HG03432 (cell line): ENCODE data around the gene ITGA2.

Experiments used
- ATAC-seq: cut with Tn5 transposase; IDR thresholded peaks from one replicate; pipeline ENCODE4 v1.9.1; 2021; ENCODE audit warnings: mild to moderate bottlenecking, moderate library complexity; ENCODE audit not compliant: unreplicated experiment

Gene ITGA2

DNA sequence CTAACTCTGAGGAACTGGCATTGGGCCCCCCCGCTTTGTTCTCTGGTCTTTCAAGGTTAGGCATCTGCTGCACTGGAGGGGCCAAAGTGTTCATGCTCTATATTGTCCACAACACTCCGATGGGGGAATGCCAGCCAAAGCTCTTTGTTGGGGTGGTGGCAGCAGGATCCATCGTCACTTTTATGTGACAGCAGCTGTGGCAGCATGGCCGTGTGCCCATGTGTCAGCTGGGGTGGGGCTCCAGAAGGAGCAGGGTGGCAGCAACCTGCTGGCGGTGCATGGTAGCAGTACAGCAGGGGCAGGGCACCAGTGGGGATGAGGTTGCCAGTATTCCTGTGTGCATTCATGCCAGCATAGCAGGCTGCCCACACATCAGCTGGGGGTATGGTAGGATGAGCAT, 28.2 kb downstream of the ITGA2 start:
- ATAC-seq = no peak

DNA sequence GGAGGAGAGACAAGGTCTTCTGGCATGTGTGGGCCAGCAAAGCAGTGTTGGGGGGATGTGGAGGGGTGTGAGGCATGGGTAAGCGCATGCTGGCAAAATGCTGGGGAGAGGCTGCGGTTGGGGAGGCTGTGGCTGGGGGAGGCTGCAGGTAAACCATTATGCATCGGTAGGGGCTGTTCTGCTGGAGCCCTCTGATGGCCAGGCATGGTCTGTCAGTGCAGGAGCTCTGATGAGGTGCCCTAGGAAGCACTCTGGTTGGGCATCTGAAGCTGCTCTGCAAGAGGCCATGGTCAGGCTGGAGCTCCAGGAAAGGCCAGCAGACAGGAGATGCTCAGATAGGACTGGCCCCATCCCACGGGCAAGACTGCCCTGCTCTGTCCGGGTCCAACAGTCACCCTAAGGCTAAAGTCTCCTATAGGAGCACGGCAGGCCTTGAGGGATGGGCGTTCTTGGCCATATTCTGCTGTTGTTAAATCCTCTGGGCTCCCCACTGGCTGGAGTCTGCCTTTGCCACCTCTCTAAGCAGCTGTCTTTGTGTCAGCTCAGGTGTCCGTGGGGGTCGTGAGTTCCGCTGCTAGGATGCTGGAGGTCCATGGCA, 28.7 kb downstream of the ITGA2 start:
- ATAC-seq = no peak

DNA sequence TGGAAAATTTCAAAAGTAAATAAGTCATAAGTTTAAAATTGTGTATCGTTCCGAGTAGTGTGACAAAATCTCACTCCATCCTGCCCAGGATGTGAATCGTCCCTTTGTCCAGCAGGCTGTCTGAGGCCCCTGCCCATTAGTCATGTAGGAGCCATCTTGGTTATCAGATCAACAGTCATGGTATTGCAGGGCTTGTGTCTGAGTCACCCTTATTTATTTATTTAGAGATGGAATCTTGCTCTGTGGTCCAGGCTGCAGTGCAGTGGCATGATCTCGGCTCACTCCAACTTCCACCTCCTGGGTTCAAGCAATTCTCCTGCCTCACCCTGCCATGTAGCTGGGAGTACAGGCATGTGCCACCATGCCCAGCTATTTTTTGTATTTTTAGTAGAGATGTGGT, 30.2 kb downstream of the ITGA2 start:
- no peak for ATAC-seq

DNA sequence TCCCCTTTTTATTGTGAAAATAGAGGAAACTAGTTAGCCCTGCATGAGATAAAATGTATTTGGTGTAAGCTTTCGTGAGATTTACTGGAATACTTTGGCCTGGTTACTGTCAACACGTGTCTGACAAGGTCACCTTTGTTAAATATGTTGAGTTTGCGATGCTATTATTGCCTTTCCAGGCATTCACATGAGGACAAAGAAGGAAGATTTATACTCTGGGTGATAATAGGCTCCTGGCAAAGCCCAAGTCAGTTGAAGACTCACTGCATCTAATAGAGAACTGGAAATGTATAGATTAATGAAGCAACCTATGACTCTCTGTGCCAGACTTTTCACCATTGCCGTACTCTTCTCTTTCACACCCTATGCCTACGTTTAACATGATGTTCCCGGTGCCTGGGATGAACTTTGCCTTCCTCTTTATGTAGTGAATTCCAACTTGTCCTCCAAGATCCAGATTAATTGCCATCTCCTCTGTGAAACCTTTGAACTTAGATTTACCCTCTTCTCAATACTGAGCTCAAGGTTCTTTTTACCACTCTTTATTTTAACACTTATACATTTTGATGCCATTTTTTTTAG, 33.9 kb downstream of the ITGA2 start:
- ATAC-seq = no peak

DNA sequence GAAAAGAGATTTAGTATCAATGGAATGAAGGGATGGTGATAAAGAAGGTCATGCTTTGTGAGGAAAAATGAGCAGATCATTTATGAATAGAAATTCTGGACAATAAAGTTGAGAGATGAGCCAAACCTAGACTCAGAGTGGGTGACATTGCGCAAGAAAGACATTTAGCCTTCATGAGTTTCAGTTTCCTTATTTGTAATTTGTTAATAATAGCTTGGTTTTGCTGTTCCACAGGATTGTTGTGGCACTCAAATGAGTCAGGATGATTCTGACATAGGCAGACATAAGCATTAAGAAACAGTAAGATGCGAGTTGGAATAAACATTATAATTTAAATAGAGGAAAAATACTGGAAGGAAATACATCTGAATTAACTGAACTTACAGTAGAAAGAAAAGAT, 34.8 kb downstream of the ITGA2 start:
- ATAC-seq = peak; percentile 98

DNA sequence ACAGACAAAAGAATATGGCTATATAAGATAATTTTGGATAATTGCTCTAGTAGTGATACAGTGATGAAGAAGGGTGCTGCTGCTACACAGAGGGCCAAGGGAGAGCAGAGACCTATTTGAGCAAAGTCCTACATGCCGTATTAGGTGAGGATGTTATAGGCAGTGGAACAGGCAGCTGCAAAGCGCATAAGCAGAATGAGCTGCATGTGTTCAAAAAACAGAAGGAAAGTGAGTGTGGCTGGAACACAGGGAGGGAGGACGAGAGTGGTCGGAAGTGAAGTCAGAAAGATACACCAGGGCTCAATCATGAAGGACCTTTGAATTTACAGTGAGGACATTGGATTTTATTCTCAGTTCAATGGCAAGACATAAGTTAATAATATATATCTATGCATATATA, 35.4 kb downstream of the ITGA2 start:
- ATAC-seq = no peak

DNA sequence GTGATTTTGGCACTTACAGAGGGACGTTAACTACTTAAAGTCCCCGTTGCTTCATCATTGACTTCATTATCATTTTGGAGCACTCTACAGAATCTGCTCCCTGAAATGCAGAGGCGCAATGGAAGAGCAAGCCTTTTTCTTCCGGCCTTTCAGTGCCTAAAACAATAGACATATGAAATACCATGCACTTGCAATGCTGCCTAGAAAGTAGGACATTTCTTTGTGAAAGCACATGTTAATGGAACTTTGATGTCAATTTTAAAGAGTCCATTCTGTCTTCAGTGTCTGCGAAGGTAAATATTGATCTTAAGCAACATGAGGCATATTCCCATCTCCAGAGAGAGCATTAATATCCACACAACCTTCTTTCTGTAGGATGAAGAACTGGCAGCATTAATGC, 36.3 kb downstream of the ITGA2 start:
- ATAC-seq = no peak

DNA sequence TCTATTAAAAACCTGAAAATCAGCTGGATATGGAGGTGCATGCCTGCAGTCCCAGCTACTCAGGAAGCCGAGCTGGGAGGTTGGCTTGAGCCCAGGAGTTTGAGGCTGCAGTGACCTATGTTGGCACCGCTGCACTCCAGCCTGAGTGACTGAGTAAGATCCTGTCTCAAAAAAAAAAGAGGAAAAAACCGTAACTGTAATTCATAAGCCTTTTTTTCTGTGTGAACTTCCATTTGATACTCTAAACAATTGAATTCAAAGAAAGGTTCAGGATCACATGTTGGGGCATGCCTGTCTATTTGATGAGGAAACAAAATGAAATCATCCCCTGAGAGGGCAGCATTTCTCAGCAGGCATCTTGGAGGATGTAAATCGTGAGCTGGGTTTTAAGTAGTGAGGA, 38.8 kb downstream of the ITGA2 start:
- ATAC-seq = no peak

DNA sequence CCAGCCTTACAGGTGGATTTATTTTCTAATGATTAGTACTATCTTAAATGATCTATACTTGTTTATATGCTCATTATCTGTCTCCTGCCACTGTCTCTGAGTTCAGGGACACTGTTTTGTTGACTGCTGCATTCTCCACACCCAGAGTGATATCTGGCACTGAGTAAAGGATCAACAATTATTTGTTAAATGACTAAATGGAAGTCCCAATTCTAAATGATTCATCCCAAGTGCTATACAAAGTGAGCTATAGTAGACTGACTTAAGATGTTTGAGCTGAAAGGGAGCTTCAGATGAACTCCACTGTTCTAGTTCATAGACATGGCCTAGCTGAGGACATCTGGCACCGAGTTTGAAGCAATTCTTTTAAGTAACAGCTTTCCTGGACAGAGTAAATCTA, 40.5 kb downstream of the ITGA2 start:
- no peak for ATAC-seq

DNA sequence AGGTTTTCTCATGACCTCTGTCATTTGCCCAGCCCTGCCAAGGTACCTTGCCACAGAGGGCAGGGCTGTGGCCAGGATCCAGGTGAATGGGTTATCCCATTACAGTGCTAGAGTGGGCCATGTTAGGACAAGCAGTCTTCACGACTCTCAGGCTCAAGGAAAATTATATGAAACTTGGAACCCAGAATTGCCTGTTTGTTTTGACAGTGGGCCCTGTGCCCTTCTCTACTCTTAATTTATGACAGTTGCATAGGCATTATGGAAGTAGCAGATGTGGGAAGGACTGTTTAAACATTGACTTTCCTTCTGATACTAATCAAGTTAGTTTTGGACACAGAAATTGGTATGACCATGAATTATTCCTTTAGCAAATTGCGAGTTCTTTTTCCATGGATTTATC, 41.7 kb downstream of the ITGA2 start:
- no peak for ATAC-seq

DNA sequence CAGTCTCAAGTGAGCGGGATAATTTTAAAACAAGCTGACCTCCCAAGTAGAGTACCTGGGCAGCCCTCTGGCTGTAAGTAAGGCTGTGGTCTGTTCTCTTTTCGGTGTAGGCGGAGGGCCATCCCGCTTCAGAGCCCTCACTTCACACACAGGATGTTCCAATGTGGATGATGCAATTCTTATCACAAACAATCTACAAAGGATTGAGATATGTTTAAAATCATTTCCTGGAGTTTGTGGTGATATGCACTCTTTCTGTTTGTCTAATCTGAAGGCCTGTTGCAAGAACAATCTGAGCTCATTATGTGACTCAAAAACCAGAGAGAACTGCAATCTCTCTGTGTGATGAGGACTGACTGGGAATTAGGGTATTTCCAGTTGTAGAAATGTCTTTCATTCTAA, 42.5 kb downstream of the ITGA2 start:
- ATAC-seq = no peak

DNA sequence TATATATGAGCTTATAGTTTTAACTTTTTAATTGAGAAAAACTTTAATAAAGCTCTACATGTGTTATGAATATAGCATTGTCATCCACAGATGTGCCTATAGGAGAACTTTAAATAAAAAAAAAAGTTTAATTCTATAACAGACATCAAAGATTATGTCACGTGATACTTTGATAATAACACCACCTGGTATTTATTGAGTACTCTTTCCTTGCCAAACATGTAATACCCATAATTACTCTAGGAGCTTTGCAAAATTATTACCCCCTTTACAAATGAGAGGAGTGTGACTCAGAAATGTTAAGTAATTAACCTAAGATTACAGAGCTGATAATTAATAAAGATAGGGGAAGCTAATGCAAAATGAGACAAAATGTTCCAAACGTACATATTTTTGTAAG, 43.0 kb downstream of the ITGA2 start:
- ATAC-seq = no peak

DNA sequence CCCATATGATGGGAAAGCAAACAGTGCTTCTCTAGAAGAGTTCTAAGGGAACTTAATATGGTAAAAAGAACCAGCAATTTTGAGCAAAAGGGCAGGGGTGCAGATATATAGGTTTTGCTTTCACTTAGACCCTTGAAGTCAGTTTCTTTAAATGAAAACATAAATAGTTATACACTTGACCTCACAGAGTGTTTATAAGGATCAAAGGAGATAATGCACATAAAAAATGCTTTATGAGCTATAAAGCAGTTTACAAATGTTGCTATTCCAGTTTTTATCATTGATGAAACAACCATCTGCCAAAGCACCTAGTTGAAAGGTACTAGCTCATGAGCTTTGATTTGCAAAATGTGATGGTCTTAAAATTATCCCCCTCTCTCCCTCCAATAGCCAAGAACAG, 45.7 kb downstream of the ITGA2 start:
- ATAC-seq = no peak

DNA sequence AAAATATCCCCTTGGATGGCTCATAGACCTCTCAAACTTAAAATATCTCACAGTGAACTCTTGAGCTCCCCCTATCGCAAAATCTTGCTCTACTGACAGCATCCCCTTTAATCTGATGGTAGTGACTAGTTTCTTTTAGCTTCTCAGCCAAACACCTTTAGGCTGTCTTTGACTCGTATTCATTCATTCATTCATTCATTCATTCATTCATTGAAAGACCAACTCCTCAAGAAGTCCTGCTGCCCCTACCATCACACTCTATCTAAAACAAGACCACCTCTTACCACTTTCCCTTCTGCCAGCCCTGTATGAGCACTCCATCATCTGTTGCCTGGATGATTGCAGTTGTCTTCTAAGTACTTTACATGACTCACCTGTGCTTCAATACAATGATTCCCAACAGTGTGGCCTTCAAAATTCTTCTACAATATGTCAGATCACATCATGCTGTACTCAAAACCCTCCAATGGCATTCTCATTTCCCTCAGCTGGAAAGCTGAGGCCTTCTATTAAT, 46.8 kb downstream of the ITGA2 start:
- ATAC-seq = peak; percentile 52

DNA sequence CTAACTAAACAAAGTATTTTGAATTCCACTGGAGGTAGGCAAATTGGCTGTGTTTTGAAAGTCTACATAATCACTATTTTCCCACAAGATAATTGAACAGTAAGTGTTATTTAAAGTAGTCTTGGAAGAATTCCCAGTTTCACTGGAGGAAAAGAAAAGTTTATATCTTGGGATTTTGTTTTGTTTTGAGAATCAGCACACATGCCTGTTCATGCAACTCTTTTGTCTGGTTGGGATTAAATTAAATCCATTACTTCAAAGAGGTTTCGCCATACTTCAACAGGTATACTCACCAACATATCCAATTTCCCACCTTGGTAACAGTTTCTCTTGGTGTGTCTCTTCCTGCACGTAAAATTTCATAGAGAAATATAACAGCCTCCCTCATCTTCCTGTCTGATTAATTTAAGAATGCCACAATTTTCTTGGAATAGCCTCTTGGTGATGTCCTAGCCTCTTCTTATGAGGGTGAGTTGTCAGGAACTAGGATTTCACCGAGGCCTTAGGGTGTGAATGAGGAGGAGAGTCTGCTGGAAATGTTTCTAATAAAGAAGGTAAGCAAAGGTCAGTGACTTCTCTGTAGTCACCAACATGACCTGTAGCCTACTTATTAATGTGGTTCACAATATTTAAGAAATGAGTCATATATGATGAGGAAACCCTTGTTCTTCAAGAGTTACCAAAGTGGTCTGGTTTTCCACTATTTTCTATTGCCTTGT, 48.1 kb downstream of the ITGA2 start:
- ATAC-seq = no peak

DNA sequence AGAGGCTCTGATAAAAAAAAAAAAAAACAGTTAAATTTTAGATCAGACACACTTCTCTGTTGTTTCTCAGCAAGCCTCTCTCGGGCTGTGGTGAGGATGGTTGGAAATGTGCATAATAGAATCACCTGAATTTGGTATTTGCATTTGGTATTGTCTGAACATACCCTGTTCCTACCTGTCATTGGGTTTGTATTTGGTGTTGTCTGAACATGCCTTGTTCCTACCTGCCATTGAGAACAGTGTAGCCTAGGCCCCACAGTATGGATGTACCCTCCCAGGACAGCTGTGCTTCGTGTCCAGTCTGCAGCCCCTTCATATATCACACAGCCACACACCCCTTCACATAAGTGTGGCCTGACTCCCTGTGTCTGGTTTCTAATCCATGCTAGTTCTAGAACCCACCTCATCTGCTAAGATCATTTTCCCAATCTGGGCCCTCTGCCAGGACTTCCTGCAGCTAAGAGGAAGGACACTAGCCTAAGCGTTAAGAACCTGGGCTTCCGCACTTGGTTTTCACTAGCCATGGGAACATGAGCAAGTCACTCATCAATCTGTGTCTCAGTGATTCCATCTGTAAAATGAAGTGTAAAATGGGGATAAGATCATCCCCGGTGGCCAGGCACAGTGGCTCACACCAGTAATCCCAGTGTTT, 49.2 kb downstream of the ITGA2 start:
- ATAC-seq = no peak

DNA sequence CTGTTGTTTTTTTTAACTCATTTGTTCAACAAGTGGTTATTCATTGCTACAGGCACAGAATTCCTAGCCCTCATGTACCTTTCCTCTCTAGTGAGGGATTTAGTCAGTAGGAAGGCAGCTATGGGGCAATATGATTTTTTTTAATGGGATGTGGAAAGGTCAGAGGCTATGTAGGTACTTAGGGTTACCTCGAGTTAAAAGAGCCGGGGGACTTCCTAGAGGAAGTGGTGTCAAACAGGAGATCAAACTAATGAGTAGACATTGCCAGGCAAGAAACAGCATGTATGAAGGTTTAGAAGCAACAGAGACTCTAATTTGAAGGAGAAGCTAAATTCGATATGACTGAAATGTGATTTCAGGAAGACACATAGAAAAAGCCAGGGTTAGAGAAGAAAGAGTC, 50.7 kb downstream of the ITGA2 start:
- ATAC-seq = no peak

DNA sequence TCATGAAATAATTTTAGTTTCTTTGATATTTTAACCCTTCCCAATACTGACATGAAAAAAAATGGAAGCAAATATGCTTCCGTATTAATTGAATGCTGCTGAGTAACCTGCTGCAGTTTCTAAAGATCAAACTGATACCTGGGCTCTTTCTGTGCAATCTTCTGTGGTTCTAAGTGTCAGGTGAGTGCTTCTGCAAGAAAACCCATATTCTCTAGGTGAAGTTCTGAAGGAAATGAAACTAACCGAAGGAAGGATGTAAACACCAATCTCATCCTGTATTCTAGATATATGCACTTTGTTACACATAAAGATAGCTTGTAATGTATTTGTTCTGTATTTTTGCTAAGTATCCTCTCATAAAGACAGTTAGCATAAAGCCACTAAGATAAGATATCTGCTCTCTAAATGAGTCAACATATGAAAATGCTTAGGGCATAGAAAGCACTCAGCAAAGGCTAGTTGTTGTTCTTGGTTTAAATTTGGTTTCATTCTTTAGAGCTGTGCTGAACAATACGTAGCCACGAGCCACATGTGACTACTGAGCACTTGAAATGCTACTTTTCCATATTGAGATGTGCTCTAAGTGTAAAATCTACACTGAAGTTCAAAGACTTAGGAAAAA, 52.0 kb downstream of the ITGA2 start:
- peak; percentile 98 for ATAC-seq

DNA sequence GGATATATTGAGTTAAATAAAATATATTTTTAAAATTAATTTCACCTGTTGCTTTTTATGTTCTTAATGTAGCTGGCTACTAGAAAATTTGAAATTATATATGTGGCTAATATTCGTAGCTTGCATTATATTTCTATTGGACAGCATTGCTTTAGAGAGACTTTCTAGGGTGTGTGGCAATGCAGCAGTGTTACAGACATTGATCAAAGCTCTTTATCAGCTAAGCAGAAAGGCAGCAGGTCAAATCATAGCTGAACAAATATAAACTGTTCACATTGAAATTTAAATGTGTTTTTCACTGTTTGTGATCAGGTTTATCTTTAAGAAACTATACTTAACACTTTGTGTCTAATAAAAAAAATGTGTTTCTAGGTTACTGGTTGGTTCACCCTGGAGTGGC, 52.6 kb downstream of the ITGA2 start:
- no peak for ATAC-seq

DNA sequence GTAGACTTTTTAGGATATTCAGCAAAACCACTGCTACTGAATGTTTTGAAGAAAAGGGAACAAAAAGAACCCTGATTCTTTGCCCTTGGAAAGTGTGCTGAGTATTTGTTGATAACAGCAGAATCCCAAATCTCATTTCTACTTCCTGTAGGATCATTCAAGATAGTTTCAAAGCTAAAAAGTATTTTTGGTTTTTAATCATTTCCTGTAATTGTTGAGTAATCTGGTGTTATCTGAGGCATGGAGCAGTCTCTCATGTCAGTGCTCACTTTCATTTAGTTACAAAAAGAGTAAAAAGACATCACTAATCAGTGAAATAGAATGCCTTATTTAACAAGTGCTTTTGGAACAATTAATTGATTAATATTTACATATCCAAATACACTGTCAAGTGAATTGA, 56.1 kb downstream of the ITGA2 start:
- no peak for ATAC-seq

DNA sequence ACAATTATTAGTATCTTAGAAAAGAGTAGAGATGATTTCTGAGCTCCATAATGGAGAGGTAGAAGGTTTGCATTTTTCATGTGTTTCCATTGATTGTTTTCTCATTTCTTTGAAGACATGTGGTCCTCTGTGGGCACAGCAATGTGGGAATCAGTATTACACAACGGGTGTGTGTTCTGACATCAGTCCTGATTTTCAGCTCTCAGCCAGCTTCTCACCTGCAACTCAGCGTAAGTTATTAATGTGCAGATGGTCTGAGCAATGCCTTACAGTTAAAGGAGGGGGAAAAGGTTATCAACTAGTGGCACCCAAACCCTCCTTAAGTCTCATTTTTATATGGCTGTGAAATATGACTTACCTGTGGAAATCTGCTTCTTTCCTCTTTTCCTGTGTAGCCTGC, 59.1 kb downstream of the ITGA2 start:
- no peak for ATAC-seq

DNA sequence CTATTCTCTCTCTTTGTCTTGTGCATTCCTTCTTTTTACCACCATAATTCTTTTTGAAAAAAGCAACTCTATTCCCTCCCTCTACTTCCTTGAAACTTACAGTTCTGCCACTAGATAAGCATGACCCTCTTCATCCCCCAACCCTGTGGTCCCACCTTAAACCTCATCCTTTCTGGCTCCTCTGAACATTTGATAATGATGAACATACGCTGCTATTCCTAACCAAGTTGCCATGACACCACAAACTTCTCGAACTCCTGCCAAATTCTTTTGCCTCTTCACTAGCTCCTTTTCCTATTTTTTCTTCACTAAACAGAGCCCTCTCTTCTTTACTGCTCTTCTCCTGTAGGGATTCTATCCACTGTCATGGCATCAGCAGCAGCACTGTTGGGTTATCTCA, 63.3 kb downstream of the ITGA2 start:
- ATAC-seq = no peak
